OCI-LY1 (cell line): Measurements from ENCODE around the gene TPRX2.

Experiments
- H2AFZ ChIP-seq: fragments of 200-600 bp; sonication (generic), shearing (Covaris generic); 2 replicates; pipeline ENCODE4 v1.6.0; 2014; ENCODE audit warnings: antibody characterized with exemption, mild to moderate bottlenecking, low read length
- H3F3A ChIP-seq: fragments of 200-600 bp; sonication (generic), shearing (Covaris generic); 2 replicates; pipeline ENCODE4 v1.6.0; 2014; ENCODE audit warnings: mild to moderate bottlenecking, antibody characterized with exemption, low read length, moderate library complexity; ENCODE audit not compliant: insufficient read depth
- H3K27ac ChIP-seq: fragments of 200-600 bp; sonication (generic); 2 replicates; pipeline ENCODE4 v1.5.1; 2014; ENCODE audit warnings: low read length, mixed run types, mild to moderate bottlenecking, low read depth; ENCODE audit not compliant: poor library complexity, severe bottlenecking
- H3K27me3 ChIP-seq: fragments of 200-600 bp; sonication (generic); 2 replicates; pipeline ENCODE4 v1.6.0; 2014; ENCODE audit warnings: antibody characterized with exemption, mild to moderate bottlenecking, low read length, moderate library complexity; ENCODE audit not compliant: insufficient read depth
- H3K36me3 ChIP-seq: fragments of 200-600 bp; sonication (generic); 2 replicates; pipeline ENCODE4 v1.6.1; 2014; ENCODE audit warnings: mild to moderate bottlenecking, antibody characterized with exemption, low read length, moderate library complexity, mixed read lengths; ENCODE audit not compliant: insufficient read depth
- H3K4me1 ChIP-seq: fragments of 200-600 bp; sonication (generic); 2 replicates; pipeline ENCODE4 v1.5.1; 2014; ENCODE audit warnings: mild to moderate bottlenecking, low read length, moderate library complexity; ENCODE audit not compliant: insufficient read depth, severe bottlenecking
- H3K4me2 ChIP-seq: fragments of 200-600 bp; sonication (generic), shearing (Covaris generic); 2 replicates; pipeline ENCODE4 v1.6.1; 2014; ENCODE audit warnings: low read length
- H3K4me3 ChIP-seq: fragments of 200-600 bp; sonication (generic); 2 replicates; pipeline ENCODE4 v1.5.1; 2014; ENCODE audit warnings: low read length, low read depth, mild to moderate bottlenecking, mixed read lengths; ENCODE audit not compliant: poor library complexity, severe bottlenecking
- H3K79me2 ChIP-seq: fragments of 200-600 bp; shearing (Covaris generic); 2 replicates; pipeline ENCODE4 v1.6.1; 2016; ENCODE audit warnings: mixed run types, low read length, mixed read lengths; ENCODE audit not compliant: insufficient read depth
- H3K9ac ChIP-seq: fragments of 200-600 bp; sonication (generic), shearing (Covaris generic); 2 replicates; pipeline ENCODE4 v1.6.1; 2014; ENCODE audit warnings: mild to moderate bottlenecking, low read length, mixed read lengths
- H3K9me2 ChIP-seq: fragments of 200-600 bp; sonication (generic), shearing (Covaris generic); 2 replicates; pipeline ENCODE4 v1.6.1; 2014; ENCODE audit warnings: low read depth, mild to moderate bottlenecking, low read length, mixed read lengths
- H3K9me3 ChIP-seq: fragments of 200-600 bp; shearing (Covaris generic); 2 replicates; pipeline ENCODE4 v1.6.1; 2014; ENCODE audit warnings: low read length, mixed read lengths
- H4K20me1 ChIP-seq: fragments of 200-600 bp; sonication (generic), shearing (Covaris generic); 2 replicates; pipeline ENCODE4 v1.6.0; 2016; ENCODE audit warnings: mild to moderate bottlenecking, low read length; ENCODE audit not compliant: insufficient read depth
- CTCF ChIP-seq: fragments of 200-600 bp; sonication (generic), shearing (Covaris generic); IDR thresholded peaks from 2 replicates; pipeline ENCODE4 v1.5.1; 2017; ENCODE audit warnings: mild to moderate bottlenecking, antibody characterized with exemption, low read length, moderate library complexity, mixed read lengths
- EZH2 ChIP-seq: fragments of 200-600 bp; sonication (generic), shearing (Covaris generic); IDR thresholded peaks from 2 replicates; pipeline ENCODE4 v1.8.0; 2017; ENCODE audit warnings: borderline replicate concordance, mixed run types, mild to moderate bottlenecking, antibody characterized with exemption, low read length, moderate library complexity, mixed read lengths

Gene TPRX2

DNA sequence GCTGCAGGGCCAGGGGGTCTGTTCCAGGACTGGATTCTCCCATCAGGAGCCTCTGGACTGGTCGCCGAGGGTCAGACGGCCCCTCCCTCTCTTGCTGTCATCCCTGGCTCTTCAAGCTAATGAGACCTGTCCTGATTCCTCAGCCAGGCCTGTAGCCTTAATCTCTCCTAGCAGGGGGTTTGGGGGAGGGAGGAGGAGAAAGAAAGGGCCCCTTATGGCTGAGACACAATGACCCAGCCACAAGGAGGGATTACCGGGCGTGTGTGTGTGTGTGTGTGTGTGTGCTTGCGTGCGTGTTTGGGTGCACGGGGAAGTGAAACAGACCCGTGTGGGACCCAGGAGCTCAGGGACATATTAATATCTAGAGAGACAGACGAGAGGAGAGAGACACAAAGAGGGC is 39.2 kb upstream of the TPRX2 start:
- no peak for TF ChIP-seq EZH2
- no peak for TF ChIP-seq CTCF
- Histone ChIP-seq H3K4me3 (no peak overlapping the region), H3K9me2 (no peaks in the 10 kb centered on the region), H3K79me2 (no peaks in the 10 kb centered on the region), H3K9me3 (no peaks in the 10 kb centered on the region), H4K20me1 (no peaks in the 10 kb centered on the region), H3K27ac (no peak overlapping the region), H2AFZ (no peak overlapping the region), H3K4me2 (no peak overlapping the region), H3K9ac (no peak overlapping the region), H3F3A (no peaks in the 10 kb centered on the region), H3K36me3 (no peaks in the 10 kb centered on the region), H3K27me3 (0 out of 2 replicates have a peak, but pooled peaks cover 4% of the 10 kb centered on the region), H3K4me1 (no peaks in the 10 kb centered on the region)

DNA sequence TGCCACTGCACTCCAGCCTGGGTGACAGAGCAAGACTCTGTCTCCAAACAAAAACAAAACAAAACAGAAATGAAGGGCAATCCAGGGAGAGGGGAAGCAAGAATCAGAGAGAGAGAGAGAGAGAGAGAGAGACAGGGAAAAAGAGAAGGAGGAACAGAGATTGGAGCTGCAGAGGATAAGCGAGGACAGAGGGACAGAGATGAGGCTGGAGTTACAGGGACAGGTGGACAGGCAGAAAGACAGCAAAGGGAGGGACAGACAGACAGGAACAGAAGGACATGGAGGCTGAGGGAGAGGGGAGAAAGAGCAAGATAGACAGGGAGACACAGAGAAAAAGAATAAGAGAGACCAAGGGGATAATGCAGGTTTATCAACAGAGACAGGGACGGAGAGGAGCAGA is 38.6 kb upstream of the TPRX2 start:
- no peaks in the 10 kb centered on the region for H3F3A ChIP-seq
- H4K20me1 ChIP-seq = no peaks in the 10 kb centered on the region
- no peak overlapping the region for H3K9ac ChIP-seq
- no peaks in the 10 kb centered on the region for H3K36me3 ChIP-seq
- H3K4me2 ChIP-seq = no peak overlapping the region
- TF ChIP-seq CTCF = no peak
- no peak for TF ChIP-seq EZH2
- no peak overlapping the region for H2AFZ ChIP-seq
- H3K79me2 ChIP-seq = no peaks in the 10 kb centered on the region
- no peaks in the 10 kb centered on the region for H3K9me2 ChIP-seq
- 0 out of 2 replicates have a peak, but pooled peaks cover 4% of the 10 kb centered on the region for H3K27me3 ChIP-seq
- H3K27ac ChIP-seq = no peak overlapping the region
- H3K4me3 ChIP-seq = no peak overlapping the region
- H3K9me3 ChIP-seq = no peaks in the 10 kb centered on the region
- no peaks in the 10 kb centered on the region for H3K4me1 ChIP-seq

- Histone ChIP-seq H3K4me3 (no peak within 1 kb of the TSS), H4K20me1 (no peaks in the 10 kb centered on the region), H3K9me2 (no peaks in the 10 kb centered on the region), H3K9ac (no peak within 1 kb of the TSS), H3K27me3 (0 out of 2 replicates have a peak, but pooled peaks cover 4% of the 10 kb centered on the region), H3K36me3 (no peaks in the 10 kb centered on the region), H2AFZ (no peak within 1 kb of the TSS), H3K27ac (no peak within 1 kb of the TSS), H3K9me3 (no peaks in the 10 kb centered on the region), H3K79me2 (no peaks in the 10 kb centered on the region), H3F3A (no peaks in the 10 kb centered on the region), H3K4me1 (no peaks in the 10 kb centered on the region), H3K4me2 (no peak within 1 kb of the TSS)
- TF ChIP-seq EZH2 (no peak), CTCF (no peak)
Measured at GRCh38 chr19:47821460-47822020, 37.5 kb upstream of the TPRX2 start, which contains the start of gene CRX. Gene CRX (plus strand): TSS chr19:47821937. CDS start chr19:47834444, 12,507 bp downstream.
